T-helper 1 cell treated with Interleukin-12 subunit alpha and Interleukin-12 subunit beta and Interleukin-4 antibody, amounts not matched to agents 30 μg/mL and 1 μg/mL, for 36 hours (primary cell): ENCODE data around the gene MCRS1.

Experiments used
- H3K27ac Mint-ChIP-seq: one replicate; pipeline ENCODE4 v1.8.0; 2021; ENCODE audit warnings: mild to moderate bottlenecking, mixed read lengths
- H3K27me3 Mint-ChIP-seq: one replicate; pipeline ENCODE4 v1.8.0; 2021; ENCODE audit warnings: low read depth, mixed read lengths
- H3K36me3 Mint-ChIP-seq: one replicate; pipeline ENCODE4 v1.8.0; 2021; ENCODE audit warnings: low read depth, mixed read lengths
- H3K4me1 Mint-ChIP-seq: one replicate; pipeline ENCODE4 v1.8.0; 2021; ENCODE audit warnings: low read depth, mixed read lengths
- H3K4me3 Mint-ChIP-seq: one replicate; pipeline ENCODE4 v1.8.0; 2021; ENCODE audit warnings: mild to moderate bottlenecking, moderate library complexity, mixed read lengths
- H3K9me3 Mint-ChIP-seq: one replicate; pipeline ENCODE4 v1.8.0; 2021; ENCODE audit warnings: mixed read lengths

MCRS1 gene

DNA sequence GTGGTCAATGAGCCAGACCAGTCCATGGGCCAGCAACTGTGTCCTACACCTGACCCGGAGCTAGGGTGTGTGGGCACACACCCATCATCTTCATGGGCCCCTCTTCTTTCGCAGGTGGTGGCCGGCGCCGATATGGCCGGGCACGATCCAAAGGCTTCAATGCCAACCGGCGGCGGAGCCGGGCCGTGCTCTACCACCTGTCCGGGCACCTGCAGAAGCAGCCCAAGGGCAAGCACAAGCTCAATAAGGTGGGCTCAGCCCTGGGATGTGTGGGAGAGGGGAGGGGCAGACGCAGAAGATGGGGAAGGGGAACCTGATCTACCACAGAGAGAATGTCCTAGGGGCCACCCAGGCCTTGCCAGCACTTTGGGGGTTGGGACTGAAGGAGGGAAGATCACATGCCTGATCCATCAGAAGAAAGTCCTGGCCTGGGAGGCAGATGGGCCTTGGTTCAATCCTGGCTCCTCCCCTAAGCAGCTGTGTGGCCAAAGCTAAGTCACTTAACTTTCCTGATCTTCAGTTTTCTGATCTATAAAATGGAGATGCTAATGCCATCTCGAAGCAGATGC lies 25.3 kb downstream of the MCRS1 start:
- Mint-ChIP-seq H3K36me3 (no peaks in the 10 kb centered on the region), H3K27me3 (peaks cover 45% of the 10 kb centered on the region), H3K4me3 (no peak overlapping the region), H3K4me1 (peaks cover 5% of the 10 kb centered on the region), H3K27ac (no peak overlapping the region), H3K9me3 (no peaks in the 10 kb centered on the region)

DNA sequence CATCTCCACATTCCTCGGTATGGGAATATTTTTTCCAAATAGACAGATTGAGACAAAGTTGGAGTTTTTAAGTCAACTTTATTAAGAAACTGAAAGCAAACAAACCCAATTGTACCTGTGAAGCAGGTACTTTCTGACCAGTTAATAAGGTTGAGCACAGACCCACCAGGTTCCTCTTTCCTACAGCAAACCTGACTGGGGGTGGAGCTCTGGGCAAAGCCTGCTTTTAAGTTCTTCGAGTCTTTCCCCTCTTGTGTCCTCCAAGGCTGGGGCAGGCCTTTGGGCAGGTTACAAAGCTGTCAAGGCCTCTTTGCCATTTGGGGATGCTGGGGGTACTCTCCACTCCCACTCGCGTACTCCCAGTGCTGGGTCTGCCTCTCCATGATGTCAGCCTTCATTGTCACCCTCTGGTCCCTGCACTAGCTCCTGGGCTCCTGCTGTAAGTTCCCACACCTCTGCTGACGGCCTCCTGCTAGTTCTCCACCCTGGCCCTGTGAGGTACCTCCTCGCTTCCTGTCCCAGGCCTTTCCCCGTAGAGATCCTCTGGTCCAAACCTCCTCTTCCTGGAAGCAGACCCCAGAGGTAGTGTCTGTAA lies 25.9 kb downstream of the MCRS1 start:
- peaks cover 52% of the 10 kb centered on the region for H3K27me3 Mint-ChIP-seq
- H3K36me3 Mint-ChIP-seq, result no peaks in the 10 kb centered on the region
- H3K4me3 Mint-ChIP-seq, result no peak overlapping the region
- H3K4me1 Mint-ChIP-seq, result peaks cover 7% of the 10 kb centered on the region
- no peaks in the 10 kb centered on the region for H3K9me3 Mint-ChIP-seq
- no peak overlapping the region for H3K27ac Mint-ChIP-seq

DNA sequence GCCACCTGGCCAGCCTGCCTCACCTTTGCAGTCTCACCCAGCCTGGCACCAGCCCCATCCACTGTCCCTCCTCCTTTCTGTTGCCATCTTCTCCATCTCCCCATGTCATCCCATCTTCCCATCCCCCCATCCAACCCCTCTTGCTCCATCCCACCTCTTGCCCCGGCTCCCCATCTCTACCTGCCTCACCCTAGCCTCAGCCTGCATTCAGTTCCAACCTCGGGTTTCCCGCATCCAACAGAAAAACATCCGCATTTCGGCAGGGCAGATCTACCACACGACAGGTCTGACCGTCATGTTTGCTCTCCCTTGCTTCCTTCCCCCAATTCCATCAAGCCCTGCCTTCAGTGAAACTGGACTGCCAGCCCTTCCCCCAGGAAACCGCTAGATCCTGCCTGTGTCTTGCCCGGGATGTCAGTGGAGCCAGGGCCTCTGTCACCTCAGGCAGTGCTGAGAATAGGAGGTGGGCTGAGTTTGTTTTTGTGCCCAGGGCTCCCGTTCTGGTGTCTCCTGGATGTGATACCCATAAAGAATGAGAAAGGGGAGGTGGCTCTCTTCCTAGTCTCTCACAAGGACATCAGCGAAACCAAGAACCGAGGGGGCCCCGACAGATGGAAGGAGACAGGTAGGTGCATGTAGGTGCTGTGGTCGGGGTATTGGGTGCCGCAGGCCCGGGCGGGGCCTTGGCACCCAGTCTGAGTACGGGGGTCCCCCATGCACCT lies 26.6 kb downstream of the MCRS1 start:
- Mint-ChIP-seq H3K27ac (peak overlapping the region; percentile 38), H3K4me3 (no peak overlapping the region), H3K4me1 (peaks cover 7% of the 10 kb centered on the region), H3K27me3 (peaks cover 59% of the 10 kb centered on the region), H3K9me3 (no peaks in the 10 kb centered on the region), H3K36me3 (no peaks in the 10 kb centered on the region)

DNA sequence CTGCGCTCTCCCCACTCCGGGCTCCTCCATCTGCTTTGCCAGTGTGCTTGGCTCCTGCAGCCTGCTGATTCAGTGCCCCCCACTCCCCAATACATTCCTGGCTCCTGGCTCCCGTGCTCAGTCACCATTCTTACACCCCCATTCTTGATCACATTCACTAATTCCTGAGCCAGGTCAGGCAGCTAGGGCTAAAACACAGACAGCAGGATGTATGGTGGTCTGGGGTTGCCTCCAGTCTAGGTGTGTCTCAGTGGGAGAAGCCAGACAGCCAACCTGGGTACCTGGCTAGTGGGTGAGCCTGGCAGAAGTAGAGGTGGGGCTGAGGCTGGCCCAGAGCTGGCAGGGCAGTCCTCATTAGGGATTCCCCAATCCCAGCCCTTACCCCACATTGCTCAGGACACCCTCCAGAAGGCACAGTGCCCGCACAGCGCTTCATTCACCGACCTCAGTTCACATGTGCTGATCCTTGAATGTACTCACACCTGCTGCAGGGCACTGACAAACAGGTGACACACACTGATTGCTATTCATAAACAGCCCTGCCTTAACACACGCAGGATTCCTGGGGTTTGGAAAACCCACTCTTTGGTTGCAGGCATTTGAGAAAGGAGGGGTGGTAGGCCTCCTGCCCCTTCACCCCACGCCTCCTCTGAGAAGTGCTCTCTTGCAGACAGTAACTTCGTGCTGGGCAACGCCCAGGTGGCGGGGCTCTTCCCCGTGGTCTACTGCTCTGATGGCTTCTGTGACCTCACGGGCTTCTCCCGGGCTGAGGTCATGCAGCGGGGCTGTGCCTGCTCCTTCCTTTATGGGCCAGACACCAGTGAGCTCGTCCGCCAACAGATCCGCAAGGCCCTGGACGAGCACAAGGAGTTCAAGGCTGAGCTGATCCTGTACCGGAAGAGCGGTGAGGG lies 27.5 kb downstream of the MCRS1 start:
- Mint-ChIP-seq H3K27me3 (peaks cover 62% of the 10 kb centered on the region), H3K36me3 (no peaks in the 10 kb centered on the region), H3K4me3 (peak overlapping the region; percentile 75), H3K27ac (peak overlapping the region; percentile 52), H3K4me1 (peaks cover 7% of the 10 kb centered on the region), H3K9me3 (no peaks in the 10 kb centered on the region)

DNA sequence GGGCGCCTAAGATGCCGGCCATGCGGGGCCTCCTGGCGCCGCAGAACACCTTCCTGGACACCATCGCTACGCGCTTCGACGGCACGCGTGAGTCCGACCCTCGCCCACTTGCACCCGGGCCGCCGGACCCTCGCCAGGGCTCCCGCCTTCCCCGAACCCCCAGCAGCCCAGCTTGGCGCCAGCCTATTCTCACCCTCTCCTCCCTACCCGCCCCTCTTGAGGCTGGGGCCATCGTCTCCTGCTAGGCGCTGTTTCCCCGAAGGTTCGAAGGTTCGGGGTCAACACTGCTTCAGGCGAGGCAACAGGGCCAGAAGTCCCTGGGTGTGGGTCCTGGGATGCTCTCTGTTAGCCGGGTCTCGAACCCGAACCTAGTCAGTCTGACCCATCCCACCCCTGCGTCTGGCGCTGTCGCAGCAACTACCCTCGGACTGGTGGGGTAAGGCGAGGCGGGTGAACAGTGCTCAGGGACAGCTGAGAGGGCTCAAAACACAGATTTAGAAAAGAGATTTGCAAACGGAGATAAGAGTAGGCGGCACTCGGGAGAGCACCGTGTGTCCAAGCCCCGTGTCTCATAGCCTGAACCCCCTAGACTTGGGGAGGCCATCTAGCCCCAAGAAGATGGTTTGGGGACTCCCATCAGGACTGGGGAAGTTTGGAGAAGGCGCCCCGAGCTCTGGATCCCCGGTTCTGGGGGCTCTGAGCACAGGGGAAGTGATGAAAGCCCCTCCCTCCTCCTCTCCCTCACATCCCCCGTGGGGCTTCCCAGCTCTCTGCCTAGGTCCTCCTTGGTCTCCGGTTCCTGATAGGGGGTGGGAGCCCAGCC lies 28.3 kb downstream of the MCRS1 start:
- peaks cover 7% of the 10 kb centered on the region for H3K4me1 Mint-ChIP-seq
- peaks cover 62% of the 10 kb centered on the region for H3K27me3 Mint-ChIP-seq
- H3K9me3 Mint-ChIP-seq, result no peaks in the 10 kb centered on the region
- H3K36me3 Mint-ChIP-seq, result no peaks in the 10 kb centered on the region
- H3K4me3 Mint-ChIP-seq, result peak overlapping the region; percentile 75
- no peak overlapping the region for H3K27ac Mint-ChIP-seq

DNA sequence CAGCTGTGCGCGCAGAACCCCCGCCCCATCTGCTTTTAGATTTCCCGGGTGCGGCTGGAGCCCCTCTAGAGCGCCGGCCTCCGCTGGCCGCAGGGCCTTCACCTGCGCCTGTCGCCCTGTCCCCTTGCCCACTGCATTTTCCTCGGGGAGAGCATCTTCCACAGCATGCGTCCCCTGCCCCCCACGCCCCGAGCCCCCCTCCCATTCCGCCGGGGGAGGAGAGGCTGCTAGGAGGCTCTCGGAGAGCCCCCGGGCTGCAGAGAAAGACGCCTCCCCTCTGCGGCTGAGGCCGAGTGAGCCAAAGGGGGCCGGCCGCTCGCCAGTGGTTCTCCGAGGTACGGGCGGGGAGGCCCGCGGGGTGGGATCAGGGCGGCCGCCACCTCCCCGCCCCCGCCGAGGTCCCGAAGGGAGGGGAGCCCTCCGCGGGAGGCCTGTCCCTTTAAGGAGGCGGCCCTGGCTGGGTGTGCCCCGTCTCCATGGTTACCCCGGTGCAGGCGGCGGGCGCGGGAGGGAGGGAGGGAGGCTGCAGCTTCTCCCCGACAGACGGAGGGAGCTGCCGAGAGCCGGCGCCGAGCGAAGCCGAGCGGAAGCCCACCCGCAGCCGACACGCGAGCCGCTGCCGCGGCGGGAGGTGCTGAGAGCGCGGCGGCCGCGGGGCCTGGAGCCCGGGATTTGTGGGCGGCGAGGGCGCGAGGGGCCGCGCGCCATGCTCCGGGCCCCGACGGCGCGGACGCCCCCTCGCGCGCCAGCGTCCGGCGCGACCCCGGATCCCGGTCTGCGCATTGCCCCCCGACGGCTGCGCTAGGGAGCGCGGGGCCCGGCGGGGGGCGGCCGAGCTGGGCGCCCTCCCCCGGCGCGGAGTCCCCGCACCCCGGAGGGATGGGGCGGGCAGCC lies 29.2 kb downstream of the MCRS1 start, which contains the start of gene KCNH3:
Gene KCNH3 (plus strand): TSS at position 521 of the 894 bp plus-strand sequence. CDS start 387 bp downstream, outside the sequence.
- H3K27me3 Mint-ChIP-seq, result peaks cover 60% of the 10 kb centered on the region
- no peak within 1 kb of the TSS for H3K27ac Mint-ChIP-seq

DNA sequence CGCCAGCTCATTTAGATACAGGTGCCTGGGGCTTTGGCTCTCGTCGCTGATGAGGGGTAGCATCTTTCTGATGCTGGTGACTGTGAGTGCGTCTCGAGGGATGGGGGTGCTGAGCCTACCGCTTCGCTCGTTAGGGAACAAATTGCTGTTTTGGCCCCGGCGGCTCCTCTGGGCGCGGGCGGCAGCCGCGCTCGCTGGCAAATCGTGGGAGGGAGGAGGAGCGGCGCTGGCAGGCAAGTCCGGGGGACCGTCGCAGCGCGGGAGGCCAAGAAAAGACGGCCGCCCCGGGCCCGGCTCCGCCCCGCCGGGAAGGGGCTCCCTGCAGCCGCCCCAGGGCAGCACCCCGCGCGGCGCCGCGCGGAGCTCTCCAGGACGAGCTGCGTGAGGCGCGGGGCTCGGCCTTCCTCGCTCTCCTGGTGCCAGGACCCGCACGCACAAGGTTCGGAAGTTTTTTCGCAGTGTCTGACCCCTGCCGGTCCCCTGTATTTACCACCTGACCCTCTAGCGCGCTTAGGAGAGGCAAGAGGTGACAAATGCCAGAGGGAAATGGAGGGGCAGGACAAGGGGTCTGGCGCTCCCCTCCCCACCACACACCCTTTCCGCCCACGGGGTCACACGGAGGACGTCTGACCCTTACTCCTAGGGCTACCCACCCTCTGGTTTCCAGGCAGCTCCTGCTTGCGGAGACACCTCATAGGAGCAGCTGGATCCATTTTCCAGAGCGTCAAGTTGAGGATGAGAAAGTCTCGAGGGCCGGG lies 30.0 kb downstream of the MCRS1 start:
- Mint-ChIP-seq H3K27me3 (peaks cover 60% of the 10 kb centered on the region), H3K9me3 (no peaks in the 10 kb centered on the region), H3K27ac (no peak overlapping the region), H3K4me3 (peak overlapping the region; percentile 75), H3K36me3 (no peaks in the 10 kb centered on the region), H3K4me1 (peaks cover 4% of the 10 kb centered on the region)

More for the DNA sequence above, 29.2 kb downstream of the MCRS1 start, which contains the start of gene KCNH3:
- Mint-ChIP-seq H3K4me1 (peaks cover 7% of the 10 kb centered on the region), H3K9me3 (no peaks in the 10 kb centered on the region), H3K36me3 (no peaks in the 10 kb centered on the region), H3K4me3 (peak within 1 kb of the TSS; percentile 67)

DNA sequence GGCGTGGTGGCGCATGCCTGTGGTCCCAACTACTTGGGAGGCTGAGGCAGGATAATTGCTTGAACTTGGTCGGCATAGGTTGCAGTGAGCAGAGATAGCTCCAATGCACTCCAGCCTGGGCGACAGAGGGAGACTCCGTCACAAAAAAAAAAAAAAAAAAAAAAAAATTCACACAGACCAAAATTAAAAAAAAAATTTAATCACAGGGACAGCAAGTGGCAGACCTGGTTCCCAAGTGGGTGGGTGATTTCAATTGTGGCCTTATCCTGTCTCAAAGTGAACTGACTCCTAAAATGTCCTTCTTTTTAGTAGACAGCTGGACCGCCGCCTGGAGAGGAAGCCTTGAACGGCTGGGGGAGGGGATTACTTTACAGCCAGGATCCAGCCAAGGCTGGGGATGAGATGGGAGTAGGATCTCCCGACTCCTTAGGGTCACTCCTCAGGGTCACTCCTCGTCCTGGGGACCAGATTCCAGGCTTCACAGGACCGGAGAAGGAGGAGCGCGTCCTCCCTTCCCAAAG lies 30.7 kb downstream of the MCRS1 start:
- H3K27me3 Mint-ChIP-seq, result peaks cover 58% of the 10 kb centered on the region
- H3K4me3 Mint-ChIP-seq, result peak overlapping the region; percentile 75
- no peaks in the 10 kb centered on the region for H3K36me3 Mint-ChIP-seq
- peaks cover 4% of the 10 kb centered on the region for H3K4me1 Mint-ChIP-seq
- no peak overlapping the region for H3K27ac Mint-ChIP-seq
- no peaks in the 10 kb centered on the region for H3K9me3 Mint-ChIP-seq

DNA sequence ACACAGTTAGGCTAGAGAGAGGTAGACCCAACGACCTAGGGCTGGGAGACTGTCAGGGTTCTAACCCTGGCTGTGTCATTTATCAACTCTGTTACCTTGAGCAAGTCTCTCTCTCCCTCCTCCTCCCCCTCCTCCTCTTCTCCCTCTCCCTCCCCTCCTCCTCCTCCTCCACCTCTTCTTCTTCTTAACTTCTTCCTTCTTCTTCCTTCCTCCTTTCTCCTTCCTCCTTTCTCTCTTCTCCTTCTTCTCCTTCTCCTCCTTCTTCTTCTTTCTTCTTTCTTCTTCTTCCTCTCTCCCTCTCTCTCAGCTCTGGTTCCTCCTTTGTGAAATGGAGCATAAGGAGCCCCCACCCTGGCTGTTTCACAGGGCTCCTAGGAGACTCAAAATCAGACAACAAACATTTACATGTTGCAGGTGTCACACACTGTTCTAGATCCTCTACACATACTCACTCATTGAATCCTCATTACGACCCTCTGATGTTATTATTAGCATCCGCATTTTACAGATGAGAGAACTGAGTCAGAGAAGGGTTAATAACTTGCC lies 31.3 kb downstream of the MCRS1 start:
- peaks cover 4% of the 10 kb centered on the region for H3K4me1 Mint-ChIP-seq
- H3K36me3 Mint-ChIP-seq, result no peaks in the 10 kb centered on the region
- H3K27me3 Mint-ChIP-seq, result peaks cover 56% of the 10 kb centered on the region
- H3K27ac Mint-ChIP-seq, result no peak overlapping the region
- no peaks in the 10 kb centered on the region for H3K9me3 Mint-ChIP-seq
- no peak overlapping the region for H3K4me3 Mint-ChIP-seq

DNA sequence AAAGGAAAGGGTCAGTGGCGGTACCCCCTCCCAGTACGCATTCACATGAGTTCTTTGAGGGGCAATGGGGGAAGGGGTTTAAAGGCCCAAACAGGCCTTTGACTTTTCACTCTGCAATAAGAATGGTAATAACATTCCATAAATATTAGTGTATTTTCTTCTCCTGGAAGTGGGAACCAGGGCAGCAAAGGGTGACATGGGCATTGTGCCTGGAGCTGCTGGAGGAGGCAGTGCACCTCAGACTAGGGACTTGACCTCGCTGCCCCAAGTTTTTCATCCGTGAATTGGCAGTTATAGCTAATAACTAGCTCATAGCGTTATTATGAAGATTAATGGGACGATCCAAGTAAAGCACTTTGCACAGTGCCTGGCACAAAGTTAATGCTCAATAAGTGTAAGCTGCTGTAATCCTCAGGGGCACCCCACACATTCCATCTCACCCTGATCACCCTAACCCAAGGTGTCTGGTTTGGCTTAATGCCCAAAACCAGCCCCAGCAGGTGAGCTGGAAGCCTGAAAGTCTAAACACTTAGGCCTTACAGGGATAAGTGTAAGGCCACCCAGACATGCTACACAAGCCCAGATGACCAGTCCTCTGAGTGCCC lies 31.9 kb downstream of the MCRS1 start:
- Mint-ChIP-seq H3K36me3 (no peaks in the 10 kb centered on the region), H3K27me3 (peaks cover 51% of the 10 kb centered on the region), H3K4me3 (no peak overlapping the region), H3K4me1 (peaks cover 4% of the 10 kb centered on the region), H3K27ac (no peak overlapping the region), H3K9me3 (no peaks in the 10 kb centered on the region)

DNA sequence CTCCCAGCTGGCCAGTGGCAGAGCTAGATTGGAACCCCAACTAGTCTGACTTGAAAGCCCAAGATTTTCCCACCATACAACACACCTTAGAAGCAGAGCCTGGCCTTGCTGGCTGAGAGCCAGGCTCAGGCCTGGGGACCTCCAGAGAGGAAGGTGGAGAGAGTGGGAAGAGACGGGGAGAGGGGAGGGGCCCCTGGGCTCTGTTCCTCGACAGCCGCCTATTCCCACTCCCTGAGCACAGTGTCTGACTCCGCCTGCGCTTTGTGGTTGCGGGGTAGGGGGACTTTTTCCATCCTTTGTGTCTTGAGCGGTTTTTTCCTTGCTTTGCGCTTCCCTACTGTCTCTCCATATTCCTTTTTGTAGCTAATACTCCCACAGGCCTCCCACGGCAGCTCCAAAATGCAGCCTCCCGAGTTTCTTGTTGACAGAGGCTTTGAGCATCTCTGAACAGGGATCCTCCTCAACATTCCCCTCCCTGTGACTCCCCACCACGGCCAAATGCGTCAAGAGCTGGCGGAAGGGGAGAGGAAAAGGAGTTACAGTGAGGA lies 33.1 kb downstream of the MCRS1 start:
- no peak overlapping the region for H3K27ac Mint-ChIP-seq
- peaks cover 38% of the 10 kb centered on the region for H3K27me3 Mint-ChIP-seq
- H3K4me1 Mint-ChIP-seq, result peaks cover 2% of the 10 kb centered on the region
- no peaks in the 10 kb centered on the region for H3K36me3 Mint-ChIP-seq
- no peaks in the 10 kb centered on the region for H3K9me3 Mint-ChIP-seq
- no peak overlapping the region for H3K4me3 Mint-ChIP-seq
